K562 (cell line): ENCODE results near the gene SPAG9. TPM values are rescaled to one million over a fixed set of nuclear protein-coding genes. Genes with fewer than 3 reads are reported as not detected.

Experiments
- ATAC-seq: fragments of 200-7000 bp; cut with Tn5 transposase; 3 replicates; pipeline ENCODE4 v1.9.1; 2020; ENCODE audit warnings: moderate library complexity
- BruUV-seq: library from RNA; stranded (reverse); fragments of 400-500 nt; replicated peaks from 2 replicates; lab custom pipeline; 2021; lab: Mats Ljungman, UMichigan
- CTCF ChIA-PET: fragments of 300-600 bp; formaldehyde crosslinking; extraction: SDS; loops from one replicate; lab custom pipeline; 2021; ENCODE audit warnings: low intra/inter-chr PET ratio; lab: Yijun Ruan, JAX
- POLR2A ChIA-PET: fragments of 300-600, 350-650 bp; sonication (Branson Sonifier 250); formaldehyde crosslinking; extraction: SDS; loops from one replicate; lab custom pipeline; 2021; ENCODE audit warnings: antibody characterized with exemption, inconsistent platforms; lab: Yijun Ruan, JAX
- DNase-seq, 4 experiments: peaks; one replicate each; pipeline versions ENCODE4 v3.0.0 to v3.0.0-alpha.2; 2011 to 2018; ENCODE audit warnings: low spot score in 3 of 4, mixed read lengths in 3 of 4; ENCODE audit errors: extremely low read depth in 1 of 4
- FAIRE-seq: peaks from 2 replicates; lab custom pipeline; 2011; peaks lifted over from hg19 to GRCh38; lab: Jason Lieb, UNC
- H2AFZ ChIP-seq: 2 replicates; pipeline ENCODE4 v1.6.0; 2011; ENCODE audit warnings: low read depth, low read length, control low read depth, inconsistent platforms
- H3K27ac ChIP-seq: fragments of 200-600 bp; 3 replicates; pipeline ENCODE4 v1.8.0; 2011; ENCODE audit warnings: low read depth, mild to moderate bottlenecking, control low read depth, inconsistent platforms, low read length, moderate library complexity, mixed read lengths; ENCODE audit errors: extremely low read depth
- H3K27me3 ChIP-seq, 2 experiments: fragments of 300-600 bp in 1 of 2; 2 replicates in 1 of 2; 3 replicates in 1 of 2; pipeline versions ENCODE4 v1.6.0 to v1.8.0; 2011; ENCODE audit warnings: inconsistent platforms in 2 of 2, low read length in 2 of 2, mild to moderate bottlenecking in 1 of 2, mixed read lengths in 1 of 2, moderate library complexity in 1 of 2; ENCODE audit not compliant: control insufficient read depth in 2 of 2, insufficient read depth in 2 of 2
- H3K36me3 ChIP-seq: fragments of 300-600 bp; 3 replicates; pipeline ENCODE4 v1.8.0; 2011; ENCODE audit warnings: mild to moderate bottlenecking, low read length, inconsistent platforms; ENCODE audit not compliant: control insufficient read depth, insufficient read depth
- H3K4me1 ChIP-seq, 2 experiments: fragments of 200-600 bp in 1 of 2; replicated peaks in 1 of 2; 2 replicates in 1 of 2; 3 replicates in 1 of 2; pipeline versions ENCODE4 v1.5.1 to v1.8.0; 2011; ENCODE audit warnings: inconsistent platforms in 2 of 2, low read length in 2 of 2, mild to moderate bottlenecking in 1 of 2, mixed read lengths in 1 of 2, moderate library complexity in 1 of 2; ENCODE audit not compliant: control insufficient read depth in 2 of 2, insufficient read depth in 2 of 2
- H3K4me2 ChIP-seq: 2 replicates; pipeline ENCODE4 v1.6.1; 2011; ENCODE audit warnings: low read length, control low read depth, inconsistent platforms, mixed read lengths; ENCODE audit not compliant: insufficient read depth
- H3K4me3 ChIP-seq: fragments of 200-600 bp; sonication (generic), shearing (Covaris generic); 2 replicates; pipeline ENCODE4 v1.5.1; 2016; ENCODE audit warnings: control low read depth, inconsistent platforms
- H3K79me2 ChIP-seq: fragments of 200-600 bp; 3 replicates; pipeline ENCODE4 v1.8.0; 2011; ENCODE audit warnings: low read length, inconsistent platforms; ENCODE audit not compliant: control insufficient read depth, insufficient read depth
- H3K9ac ChIP-seq, 2 experiments: 2 replicates each; pipeline versions ENCODE4 v1.6.0 to v1.6.1; 2011; ENCODE audit warnings: low read depth in 2 of 2, low read length in 2 of 2, control low read depth in 1 of 2, inconsistent platforms in 1 of 2, mild to moderate bottlenecking in 1 of 2, mixed read lengths in 1 of 2; ENCODE audit not compliant: insufficient read depth in 1 of 2
- H3K9me1 ChIP-seq: one replicate; pipeline ENCODE4 v1.6.0; 2011; ENCODE audit warnings: inconsistent platforms, mild to moderate bottlenecking, low read length, moderate library complexity; ENCODE audit not compliant: control insufficient read depth, insufficient read depth
- H3K9me3 ChIP-seq: replicated peaks from 2 replicates; pipeline ENCODE4 v1.5.1; 2011; ENCODE audit warnings: low read depth, low read length, inconsistent platforms; ENCODE audit not compliant: control insufficient read depth, insufficient read depth
- H4K20me1 ChIP-seq: replicated peaks from 2 replicates; pipeline ENCODE4 v1.6.1; 2011; ENCODE audit warnings: low read length, inconsistent platforms, mixed read lengths; ENCODE audit not compliant: control insufficient read depth, insufficient read depth
- ARID4B ChIP-seq: sonication (generic); formaldehyde crosslinking; IDR thresholded peaks from 2 replicates; pipeline ENCODE4 v1.8.0; 2022; ENCODE audit warnings: mild to moderate bottlenecking, missing genetic modification reagents
- CAMTA2 ChIP-seq: fragments of 250-450 bp; sonication (Bioruptor Pico); conservative IDR thresholded peaks from 2 replicates; pipeline ENCODE4 v1.5.1; 2022
- CBFA2T3 ChIP-seq: fragments of 450-650 bp; IDR thresholded peaks from 2 replicates; pipeline ENCODE4 v1.6.1; 2017
- HCFC1 ChIP-seq: IDR thresholded peaks from 2 replicates; pipeline ENCODE4 v1.6.1; 2012; ENCODE audit warnings: low read depth, low read length, improper control_type of control experiment
- PTTG1 ChIP-seq: fragments of 450-650 bp; IDR thresholded peaks from 2 replicates; pipeline ENCODE4 v1.6.1; 2016; ENCODE audit warnings: low read depth, mild to moderate bottlenecking, missing genetic modification characterization, missing compliant biosample characterization
- SRSF1 ChIP-seq: fragments of 200-400 bp; formaldehyde crosslinking; IDR thresholded peaks from 2 replicates; pipeline ENCODE4 v1.6.1; 2017; ENCODE audit warnings: mild to moderate bottlenecking, low read depth, low read length, moderate library complexity
- TCF3 ChIP-seq: sonication (generic); formaldehyde crosslinking; IDR thresholded peaks from 2 replicates; pipeline ENCODE4 v1.4.0; 2020; ENCODE audit warnings: mild to moderate bottlenecking, missing genetic modification reagents
- ZFP1 ChIP-seq: fragments of 450-650 bp; formaldehyde crosslinking; IDR thresholded peaks from 2 replicates; pipeline ENCODE4 v1.4.0; 2020; ENCODE audit warnings: mild to moderate bottlenecking, mixed read lengths
- WGBS: fragments of 100-300 bp; shearing (Covaris generic); methylation state at CpG from one replicate; pipeline ENCODE4 v1.1.6; 2016; ENCODE audit warnings: low coverage, mixed read lengths; ENCODE audit not compliant: insufficient coverage; ENCODE audit errors: missing lambda C conversion rate; 5-methylcytosine and 5-hydroxymethylcytosine counted together
- in situ Hi-C: fragments of 300-500 bp; cut with MboI; formaldehyde crosslinking; loops from 4 replicates; pipeline ENCODE4 v1.15.0; 2018; ENCODE audit warnings: inconsistent platforms, mixed read lengths
- intact Hi-C: fragments of 100-400 bp; cut with micrococcal nuclease; formaldehyde crosslinking; loops from 2 replicates; pipeline ENCODE4 v1.14.2; 2022
- polyA plus RNA-seq, 8 experiments: library from polyadenylated mRNA; depleted of rRNA in 4 of 8; stranded (reverse) in 5 of 8; unstranded in 3 of 8; fragments of >200 nt; fragmentation: Nextera tagmentation in 2 of 8; fragmentation: Illumina TruSeq in 1 of 8; extraction: Ambion mirVana in 2 of 8; extraction: Trizol in 1 of 8; gene quantifications; 2 replicates each; pipeline versions ENCODE4 v1.2.1 to v1.2.3, GENCODE V29; 2011 to 2014; ENCODE audit warnings: inconsistent platforms in 1 of 8, missing spikeins in 1 of 8
- total RNA-seq, 7 experiments: library from RNA; depleted of rRNA in 6 of 7; stranded (reverse); fragments of >200 nt in 6 of 7; fragmentation: Illumina TruSeq in 2 of 7; extraction: Trizol in 2 of 7; gene quantifications; 2 replicates each; pipeline versions ENCODE4 v1.2.1 to v1.2.3, GENCODE V29; 2011 to 2021; ENCODE audit warnings: low replicate concordance in 1 of 7
- TF ChIP-seq, protein P1 (sequence below): sonication (generic); formaldehyde crosslinking; IDR thresholded peaks from 2 replicates; pipeline ENCODE4 v1.8.1; 2023; ENCODE audit warnings: mild to moderate bottlenecking, missing genetic modification reagents

The SPAG9 gene
- total and polyA plus RNA-seq, 9 of the 15 experiments (the other 6 are each of a cell fraction or from before 2014, with no cell fraction given): 12.2 to 99.2 (median 58.2) TPM

GRCh38 chr17:50972577-50972976, 148.1 kb downstream of the SPAG9 start:
- ATAC-seq (no peak), FAIRE-seq (no peak), DNase-seq (no peak)
- ChIA-PET CTCF (no interaction called here), POLR2A (no interaction called here)
- Histone ChIP-seq H2AFZ (no peak overlapping the region), H3K9ac (no peak overlapping the region), H4K20me1 (no peaks in the 10 kb centered on the region), H3K27ac (no peak overlapping the region), H3K4me1 (peaks cover 0 to 7% of the 10 kb centered on the region in 2 experiments; a peak in 3 of 5 replicates), H3K9me3 (no peaks in the 10 kb centered on the region), H3K27me3 (no peaks in the 10 kb centered on the region), H3K4me2 (no peak overlapping the region), H3K9me1 (no peaks in the 10 kb centered on the region), H3K4me3 (no peak overlapping the region), H3K36me3 (peaks cover 73% of the 10 kb centered on the region), H3K79me2 (no peaks in the 10 kb centered on the region)
- no TSS peak for BruUV-seq
- in situ Hi-C loops (no loop called here), intact Hi-C loops (no loop called here)
- TF ChIP-seq, protein P1, sequence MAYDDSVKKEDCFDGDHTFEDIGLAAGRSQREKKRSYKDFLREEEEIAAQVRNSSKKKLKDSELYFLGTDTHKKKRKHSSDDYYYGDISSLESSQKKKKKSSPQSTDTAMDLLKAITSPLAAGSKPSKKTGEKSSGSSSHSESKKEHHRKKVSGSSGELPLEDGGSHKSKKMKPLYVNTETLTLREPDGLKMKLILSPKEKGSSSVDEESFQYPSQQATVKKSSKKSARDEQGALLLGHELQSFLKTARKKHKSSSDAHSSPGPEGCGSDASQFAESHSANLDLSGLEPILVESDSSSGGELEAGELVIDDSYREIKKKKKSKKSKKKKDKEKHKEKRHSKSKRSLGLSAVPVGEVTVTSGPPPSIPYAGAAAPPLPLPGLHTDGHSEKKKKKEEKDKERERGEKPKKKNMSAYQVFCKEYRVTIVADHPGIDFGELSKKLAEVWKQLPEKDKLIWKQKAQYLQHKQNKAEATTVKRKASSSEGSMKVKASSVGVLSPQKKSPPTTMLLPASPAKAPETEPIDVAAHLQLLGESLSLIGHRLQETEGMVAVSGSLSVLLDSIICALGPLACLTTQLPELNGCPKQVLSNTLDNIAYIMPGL (CRISPR knock-in tag): no peak
- TF ChIP-seq CBFA2T3: 0 out of 2 replicates have a peak, but pooled peaks have one; percentile 14
- TF ChIP-seq ZFP1 (CRISPR knock-in tag): no peak
- no peak for TF ChIP-seq SRSF1
- TF ChIP-seq TCF3 (CRISPR knock-in tag): 0 out of 2 replicates have a peak, but pooled peaks have one; percentile 4
- TF ChIP-seq PTTG1 (tag): no peak
- no peak for TF ChIP-seq HCFC1
- TF ChIP-seq ARID4B (CRISPR knock-in tag): no peak
- no peak for TF ChIP-seq CAMTA2 (CRISPR knock-in tag)
- 83% methylated on average over 5 of the region's 5 CpGs for WGBS
